ENCODE data around the gene LCE2C.
A peak's percentile ranks its signal among the peaks of the same experiment; 100 is the strongest.
"Not testable (repeated sequence)": the region's sequence is repeated elsewhere in the genome, so short reads cannot be mapped to it uniquely, and the experiment has no call there.

Gene LCE2C, protein sequence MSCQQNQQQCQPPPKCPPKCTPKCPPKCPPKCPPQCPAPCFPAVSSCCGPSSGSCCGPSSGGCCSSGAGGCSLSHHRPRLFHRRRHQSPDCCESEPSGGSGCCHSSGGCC

GRCh38 chr1:152674983-152675382 lies at the start of gene LCE2C:
LCE2C (plus strand) TSS chr1:152675279; CDS start chr1:152676016, 737 bp downstream.
- not testable (repeated sequence) for DNase-seq

- DNase-seq: no peak
Observed at GRCh38 chr1:152626744-152627143, 48.3 kb upstream of the LCE2C start.

- DNase-seq: no peak
Observed at GRCh38 chr1:152630596-152630995, 44.5 kb upstream of the LCE2C start.

DNA sequence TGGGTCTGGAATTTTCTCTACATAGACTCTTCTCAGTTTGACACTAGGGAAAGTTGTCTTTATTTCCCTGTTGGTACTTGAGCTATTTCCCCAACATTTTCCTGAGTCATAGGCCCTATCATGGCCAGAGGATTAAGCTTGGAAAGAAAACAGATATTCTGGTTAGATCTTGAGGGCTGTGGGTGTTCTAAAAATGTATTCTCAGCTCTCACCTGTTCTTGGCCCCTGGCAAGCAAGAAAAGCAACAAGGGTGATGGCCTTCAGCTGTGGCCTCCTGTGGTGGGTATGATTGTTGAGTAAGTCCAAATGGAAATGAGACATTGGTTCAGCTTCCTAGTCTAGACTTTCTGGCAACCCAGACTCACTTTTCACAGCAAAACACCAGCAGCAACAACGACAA lies 34.7 kb upstream of the LCE2C start:
- no peak for DNase-seq

GRCh38 chr1:152643945-152644344 lies 31.1 kb upstream of the LCE2C start:
- no peak for DNase-seq

DNA sequence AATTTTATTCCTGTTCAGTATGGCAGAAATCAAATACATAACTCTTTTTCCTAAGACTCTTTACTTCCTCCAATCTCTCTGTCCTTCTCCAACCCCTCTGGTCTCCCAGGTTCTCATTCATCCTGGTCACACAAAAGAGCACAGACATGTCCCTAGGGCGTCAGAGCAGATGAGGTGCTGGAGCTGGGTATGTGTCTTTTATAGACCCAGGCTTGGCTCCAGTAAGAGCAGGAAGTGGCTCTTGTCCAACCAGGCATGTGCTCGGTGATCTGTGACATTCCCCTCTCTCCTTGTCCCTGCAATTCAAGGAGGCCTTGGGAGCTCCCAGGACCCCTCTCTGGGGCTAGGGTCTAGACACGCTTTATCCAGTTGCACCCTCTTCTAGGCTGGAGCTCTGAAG lies 29.9 kb upstream of the LCE2C start:
- DNase-seq: no peak

DNA sequence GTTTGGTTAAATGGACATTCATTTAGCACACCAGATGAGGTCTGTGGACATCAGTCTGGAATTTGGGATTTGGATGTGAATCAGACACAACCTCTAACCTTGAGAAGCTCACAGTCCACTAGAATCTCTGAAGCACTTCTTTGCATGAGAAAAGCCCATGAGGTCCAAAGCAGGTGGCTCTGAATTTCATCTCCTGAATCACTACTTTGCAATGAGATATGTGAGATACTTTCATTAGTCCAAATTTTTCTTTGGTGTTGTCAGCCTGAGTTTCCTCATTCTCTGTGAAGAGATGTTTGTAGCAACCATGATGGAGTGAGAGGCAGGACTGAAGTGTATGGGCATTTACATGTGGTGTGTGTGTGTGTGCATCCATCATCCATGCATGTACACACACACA lies 28.4 kb upstream of the LCE2C start:
- DNase-seq: no peak

DNA sequence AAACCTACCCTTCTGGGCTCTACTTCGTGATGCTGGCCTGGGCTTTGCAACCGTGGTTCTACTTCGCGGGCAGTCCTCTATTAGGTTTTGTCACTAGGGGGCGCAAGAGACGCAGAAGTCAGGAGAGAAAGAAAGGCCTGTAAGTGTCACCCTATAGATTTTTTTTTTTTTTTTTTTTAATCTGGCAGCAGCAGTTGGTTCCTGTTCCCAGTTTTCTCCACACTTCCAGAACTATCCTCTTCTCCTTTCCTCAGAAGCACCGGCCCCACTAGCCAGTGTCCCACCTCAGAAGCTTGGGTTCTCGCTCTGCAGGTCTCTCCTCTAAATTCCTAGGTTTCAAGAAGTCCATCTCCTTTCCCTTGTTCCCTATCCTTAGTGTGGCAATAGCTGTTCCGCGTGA lies 21.0 kb upstream of the LCE2C start:
- peak; percentile 87 for DNase-seq

DNA sequence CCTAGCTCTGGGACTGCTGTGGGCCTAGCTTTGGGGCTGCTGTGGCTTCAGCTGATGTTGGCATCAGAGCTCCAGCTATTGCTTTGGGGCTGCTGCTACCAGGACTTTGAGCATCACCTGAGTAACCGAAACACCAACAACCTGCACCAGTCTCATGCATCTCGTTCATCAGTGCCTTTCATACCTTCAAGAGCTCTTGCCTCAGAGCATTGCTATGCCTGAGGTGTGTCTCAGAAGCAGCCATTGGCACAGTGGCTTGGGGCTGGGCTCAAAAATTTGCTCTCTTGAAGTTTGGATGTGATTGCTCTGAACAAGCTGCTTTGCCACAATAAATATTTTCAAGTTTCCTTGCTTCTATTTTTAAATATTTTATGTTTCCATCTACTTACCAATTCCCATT lies 18.6 kb upstream of the LCE2C start:
- DNase-seq: no peak

DNA sequence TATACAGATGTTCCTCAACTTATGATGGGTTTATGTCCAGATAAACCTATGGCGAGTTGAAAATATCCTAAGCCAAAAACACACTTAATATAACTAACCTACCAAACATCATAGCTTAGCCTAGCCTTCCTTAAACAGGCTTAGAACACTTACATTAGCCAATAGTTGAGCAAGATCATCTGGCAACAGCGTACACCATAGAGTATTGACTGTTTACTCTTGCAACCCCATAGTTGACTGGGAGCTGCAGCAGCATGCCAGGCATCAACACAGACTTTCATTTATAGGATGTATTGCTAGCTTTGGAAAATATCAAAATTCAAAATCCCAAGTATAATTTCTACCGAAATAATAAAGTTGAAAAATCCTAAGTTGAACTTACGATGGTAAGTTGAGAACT lies 17.4 kb upstream of the LCE2C start:
- no peak for DNase-seq

GRCh38 chr1:152658649-152659048 lies 16.4 kb upstream of the LCE2C start:
- no peak for DNase-seq

GRCh38 chr1:152663098-152663497 lies 12.0 kb upstream of the LCE2C start, which contains the start of gene LCE2D:
LCE2D (plus strand) TSS chr1:152663380; CDS start chr1:152664106, 726 bp downstream.
- DNase-seq: no peak

DNA sequence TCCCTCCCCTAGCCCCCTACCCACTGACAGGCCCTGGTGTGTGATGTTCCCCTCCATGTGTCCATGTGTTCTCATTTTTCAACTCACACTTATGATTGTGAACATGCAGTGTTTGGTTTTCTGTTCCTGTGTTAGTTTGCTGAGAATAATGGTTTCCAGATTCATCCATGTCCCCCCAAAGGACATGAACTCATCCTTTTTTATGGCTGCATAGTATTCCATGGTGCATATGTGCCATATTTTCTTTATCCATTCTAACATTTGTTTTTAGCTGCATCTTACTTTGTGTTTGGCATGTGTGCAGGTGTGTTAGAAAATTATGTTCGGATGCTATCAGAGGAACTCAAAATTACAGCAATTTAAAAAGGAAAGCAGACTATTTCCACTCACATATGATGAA lies 8.9 kb upstream of the LCE2C start:
- DNase-seq: not testable (repeated sequence)

DNA sequence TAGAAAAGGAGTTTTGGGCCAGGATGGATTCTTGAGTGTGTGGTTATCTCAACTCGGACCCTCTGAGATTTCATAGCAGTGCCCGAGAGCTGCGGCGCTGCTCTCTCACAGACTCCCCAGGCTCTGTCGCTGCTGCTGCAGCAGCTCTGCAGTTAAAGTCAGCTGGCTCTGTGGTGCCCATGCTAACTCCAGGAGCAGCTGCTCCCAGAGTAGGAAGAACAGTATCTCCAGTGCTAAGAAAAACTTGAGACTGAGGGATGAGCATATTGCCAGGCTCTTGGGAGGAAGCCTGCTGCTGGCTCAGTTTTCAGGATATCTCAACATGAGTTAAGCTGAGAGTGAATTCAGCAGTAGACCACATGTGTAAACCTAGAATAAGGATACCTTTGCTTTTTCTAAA lies 7.4 kb upstream of the LCE2C start:
- no peak for DNase-seq

DNA sequence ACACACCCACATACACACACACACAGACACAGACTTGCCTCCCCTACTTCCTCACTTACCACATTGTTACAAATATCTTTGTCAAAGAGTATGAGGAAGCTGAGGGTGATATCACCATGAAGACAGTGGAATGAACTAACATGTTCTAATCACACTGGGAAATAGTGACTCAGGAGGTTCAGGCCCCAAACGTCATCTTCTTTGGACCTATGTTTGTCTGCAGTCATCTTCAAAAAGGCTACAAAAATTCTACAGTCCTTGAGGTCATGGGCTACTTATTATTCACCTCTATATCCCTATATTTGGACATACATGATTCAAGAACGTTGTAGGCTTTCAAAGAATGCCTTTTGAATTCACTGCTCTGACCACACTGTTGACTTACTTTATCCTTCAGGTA lies 2.1 kb upstream of the LCE2C start:
- DNase-seq: peak; percentile 23

DNA sequence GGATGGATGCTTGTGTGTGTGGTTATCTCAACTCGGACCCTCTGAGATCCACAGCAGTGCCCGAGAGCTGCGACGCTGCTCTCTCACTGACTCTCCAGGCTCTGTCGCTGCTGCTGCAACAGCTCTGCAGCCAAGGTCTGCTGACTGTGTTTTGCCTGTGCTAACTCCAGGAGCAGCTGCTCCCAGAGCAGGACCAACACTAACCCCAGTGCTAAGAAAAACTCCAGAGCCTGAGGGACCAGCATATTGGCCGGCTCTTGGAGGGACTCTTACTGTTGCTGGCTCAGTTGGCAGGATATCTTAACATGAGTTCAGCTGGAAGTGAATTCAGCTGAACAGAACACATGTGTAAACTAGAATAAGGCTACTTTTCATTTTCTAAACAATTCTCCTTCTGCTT lies 4.4 kb downstream of the LCE2C start:
- DNase-seq: no peak

DNA sequence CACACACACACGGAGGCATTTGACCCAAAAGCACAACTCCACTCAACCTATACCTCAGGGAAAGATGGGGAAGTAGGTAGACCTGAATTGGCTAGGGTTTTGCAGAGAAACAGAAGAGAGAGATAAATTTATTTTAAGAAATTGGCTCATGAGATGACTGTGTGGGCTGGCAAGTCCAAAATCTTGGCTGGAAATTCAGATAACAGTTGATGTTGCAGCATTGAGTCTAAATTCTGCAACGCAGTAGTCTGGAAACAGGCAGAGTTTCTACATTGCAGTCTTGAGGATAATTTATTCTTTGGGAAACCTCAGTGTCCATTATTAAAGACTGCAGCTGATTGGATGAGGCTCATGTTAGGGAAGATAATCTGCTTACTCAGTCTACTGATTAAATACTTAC lies 6.5 kb downstream of the LCE2C start:
- DNase-seq: no peak

DNA sequence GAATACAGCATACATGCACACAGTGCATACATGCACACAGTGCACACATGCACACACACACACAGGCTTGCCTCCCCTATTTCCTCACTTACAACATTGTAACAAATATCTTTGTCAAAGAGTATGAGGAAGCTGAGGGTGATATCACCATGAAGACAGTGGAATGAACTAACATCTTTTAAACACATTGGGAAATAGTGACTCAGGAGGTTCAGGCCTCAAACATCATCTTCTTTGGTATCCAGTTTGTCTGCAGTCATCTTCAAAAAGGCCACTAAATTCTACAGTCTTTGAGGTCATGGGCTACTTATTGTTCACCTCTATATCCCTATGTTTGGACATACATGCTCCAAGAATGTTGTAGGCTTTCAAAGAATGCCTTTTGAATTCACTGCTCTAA lies 8.8 kb downstream of the LCE2C start:
- no peak for DNase-seq

GRCh38 chr1:152685823-152686222 lies 10.7 kb downstream of the LCE2C start, which contains the start of gene LCE2B:
LCE2B (plus strand) TSS chr1:152686123; CDS start chr1:152686844, 721 bp downstream.
- DNase-seq: not testable (repeated sequence)

DNA sequence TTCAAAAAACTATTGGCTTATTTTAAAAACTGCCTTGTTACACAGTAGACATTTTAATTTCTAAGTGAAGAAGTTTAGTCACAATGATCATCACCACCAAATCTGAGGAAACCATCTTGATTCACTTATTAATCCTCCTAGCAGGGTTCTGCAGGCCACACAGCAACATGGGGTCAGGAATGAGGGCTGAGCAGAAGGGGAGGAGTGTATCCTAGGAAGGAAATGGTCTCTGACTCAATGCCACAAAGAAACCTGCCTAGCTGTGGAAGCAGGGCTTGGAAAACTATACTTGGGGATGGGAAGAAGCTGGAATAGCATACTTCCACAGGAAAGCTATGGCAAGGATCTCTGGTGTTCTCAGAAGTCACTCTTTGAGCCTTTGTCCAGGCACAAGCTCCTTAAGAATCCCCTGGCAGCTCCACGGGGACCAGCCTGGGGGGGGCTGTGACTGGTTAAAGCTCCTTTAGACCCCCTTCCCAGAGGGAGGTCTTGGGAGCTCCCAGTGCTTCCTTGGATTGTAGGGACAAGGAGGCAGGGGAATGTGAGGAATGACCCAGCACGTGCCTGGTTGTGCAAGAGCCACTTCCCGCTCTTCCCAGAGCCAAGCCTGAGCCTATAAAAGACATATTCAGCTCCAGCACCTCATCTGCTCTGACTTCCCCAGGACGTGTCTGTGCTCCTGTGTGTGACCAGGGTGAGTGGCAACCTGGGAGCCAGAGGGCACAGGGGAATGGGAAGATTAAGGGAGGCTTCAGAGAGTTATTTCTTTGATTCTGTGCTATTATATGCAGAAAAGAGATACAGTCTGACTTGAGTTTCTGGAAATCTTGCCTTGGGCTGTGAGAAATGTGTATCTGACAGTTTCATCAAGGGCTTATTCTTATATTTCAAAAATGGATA lies 22.9 kb downstream of the LCE2C start, which contains the start of gene LCE2A:
Gene LCE2A, plus strand, starts transcription at position 645 of the 900 bp plus-strand sequence. CDS start 557 bp downstream, outside the sequence.
- no peak for DNase-seq

DNA sequence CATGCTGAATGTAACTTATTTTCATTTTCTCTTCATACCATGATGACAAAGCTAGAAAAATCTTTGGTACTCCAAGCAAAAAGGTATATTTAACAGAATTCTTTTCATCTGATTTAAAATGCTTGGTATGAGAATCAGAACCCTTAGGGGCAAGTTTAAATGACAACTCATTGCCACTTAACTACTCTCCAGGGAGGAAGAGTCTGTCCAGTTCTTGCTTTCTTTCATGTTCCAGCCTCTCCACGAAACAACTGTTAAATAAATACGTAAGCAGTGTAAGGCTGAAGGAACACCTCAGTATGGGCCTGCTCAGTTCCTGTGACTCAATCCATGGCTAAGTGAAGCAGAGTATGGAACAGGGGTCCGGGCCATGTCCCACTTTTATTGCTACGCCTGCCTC lies 24.7 kb downstream of the LCE2C start:
- no peak for DNase-seq

DNA sequence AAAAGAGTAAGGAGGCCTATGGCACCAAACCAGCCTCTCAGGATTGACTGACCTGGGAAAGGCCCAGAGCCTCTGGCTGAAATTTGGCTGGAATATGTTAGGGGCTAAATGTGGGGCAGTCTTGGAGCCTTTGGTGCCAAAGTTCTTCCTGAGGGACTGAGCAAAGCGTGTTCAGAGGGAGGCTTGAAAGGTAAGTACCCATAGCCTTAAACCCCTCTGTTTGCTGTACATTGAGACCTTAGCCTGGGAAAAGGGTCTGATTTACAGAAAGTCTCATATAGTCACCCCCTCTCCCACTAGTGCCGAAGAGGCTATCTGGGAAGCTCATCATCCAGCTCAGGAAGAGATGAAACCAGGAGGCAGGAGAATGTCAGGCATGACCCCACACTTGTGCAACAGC lies 32.8 kb downstream of the LCE2C start, which contains the start of gene LCE4A:
Gene LCE4A, plus strand, starts transcription at position 301 of the 400 bp plus-strand sequence. CDS start 916 bp downstream, outside the sequence.
- no peak for DNase-seq

- DNase-seq: no peak
Observed at GRCh38 chr1:152718238-152718637, 43.2 kb downstream of the LCE2C start.

DNA sequence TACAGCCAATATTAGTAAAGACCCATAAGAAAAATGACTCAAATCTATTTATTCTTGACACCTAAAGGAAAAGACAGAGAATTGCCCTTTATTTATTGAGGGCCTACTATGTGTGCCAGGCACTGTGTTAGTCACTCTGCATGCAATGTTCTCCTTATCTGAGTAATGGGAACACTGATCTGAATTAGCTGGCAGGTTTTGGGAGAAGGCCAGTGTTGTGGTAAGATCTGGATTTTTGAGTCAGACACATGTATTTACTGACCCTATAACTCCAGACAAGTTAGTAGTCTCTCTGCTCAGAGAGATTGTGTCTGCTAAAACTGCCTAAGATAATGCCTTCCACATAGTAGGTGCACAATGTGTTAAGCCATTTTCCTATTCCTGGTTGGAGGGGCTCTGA lies 50.2 kb downstream of the LCE2C start:
- DNase-seq: no peak

Data from OCI-M1 (cell line).